ENCODE measurements around the gene HOTAIR.

HOTAIR gene

DNA sequence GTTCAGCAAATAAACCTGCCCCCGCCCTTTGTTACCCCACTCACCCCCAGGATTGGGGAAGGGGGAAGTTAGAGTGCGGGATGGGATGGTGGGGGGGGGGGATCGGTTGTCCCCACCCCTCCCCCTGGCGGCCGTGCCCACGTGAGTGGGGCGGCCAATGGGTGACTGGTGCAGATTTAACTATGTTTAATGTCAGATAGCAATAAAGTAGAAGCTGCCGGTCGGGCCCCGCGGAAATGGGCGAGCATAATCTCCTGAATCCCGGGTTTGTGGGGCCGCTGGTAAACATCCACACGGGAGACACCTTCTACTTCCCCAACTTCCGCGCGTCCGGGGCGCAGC is 20.1 kb downstream of the HOTAIR start, which contains the start of gene HOXC12:
HOXC12 (plus strand) TSS at position 210 of the 342 bp plus-strand sequence; CDS start at position 237, 27 bp downstream.
- Histone ChIP-seq H3K27ac (peak within 1 kb of the TSS in 3 of 21 experiments; percentile 8 to 28 (median 11)), H3K4me3 (peak within 1 kb of the TSS in 3 of 7 experiments; percentile 2 to 19 (median 12))

DNA sequence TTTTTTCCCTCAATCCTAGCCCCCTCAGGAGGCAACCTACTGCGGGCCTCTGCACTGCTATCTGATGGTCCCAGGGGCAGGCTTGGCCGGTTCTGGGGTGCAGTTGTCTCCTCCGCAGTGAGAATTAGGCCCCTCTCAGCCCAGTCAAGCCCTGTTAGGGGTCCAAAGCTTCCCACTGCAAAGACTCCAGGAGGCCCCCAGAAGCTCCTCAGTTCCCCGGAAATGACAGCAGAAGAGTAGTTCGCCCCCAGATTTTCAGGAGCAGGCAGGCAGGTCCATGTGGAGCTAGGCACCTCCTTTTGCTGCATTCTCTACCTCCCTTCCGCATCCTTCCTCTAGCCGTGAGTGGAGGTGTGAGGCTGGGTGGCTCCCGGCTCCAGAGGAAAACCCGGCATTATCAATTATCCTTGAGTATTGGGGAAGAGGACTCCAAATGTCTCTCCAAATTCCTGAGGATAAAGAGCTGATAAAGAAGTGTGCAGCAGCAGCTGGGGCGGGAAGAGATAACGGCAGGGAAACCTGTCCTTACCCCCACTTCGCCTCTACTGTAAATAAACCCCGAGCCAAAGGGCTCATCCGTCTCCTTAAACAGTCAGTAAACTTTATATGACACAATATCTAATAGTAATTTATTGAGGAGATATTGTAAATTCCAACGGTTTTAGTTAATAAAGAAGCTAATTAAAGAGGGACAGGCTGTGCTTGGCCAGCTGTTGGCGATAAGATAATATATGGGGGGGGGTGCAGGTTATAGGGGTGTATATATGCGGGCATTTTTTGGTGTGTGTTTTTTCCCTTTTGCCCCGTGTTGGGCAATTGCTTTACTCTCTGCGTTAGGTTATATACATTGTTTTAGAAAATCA is 20.7 kb downstream of the HOTAIR start:
- no peak overlapping the region for H3K4me3 ChIP-seq

DNA sequence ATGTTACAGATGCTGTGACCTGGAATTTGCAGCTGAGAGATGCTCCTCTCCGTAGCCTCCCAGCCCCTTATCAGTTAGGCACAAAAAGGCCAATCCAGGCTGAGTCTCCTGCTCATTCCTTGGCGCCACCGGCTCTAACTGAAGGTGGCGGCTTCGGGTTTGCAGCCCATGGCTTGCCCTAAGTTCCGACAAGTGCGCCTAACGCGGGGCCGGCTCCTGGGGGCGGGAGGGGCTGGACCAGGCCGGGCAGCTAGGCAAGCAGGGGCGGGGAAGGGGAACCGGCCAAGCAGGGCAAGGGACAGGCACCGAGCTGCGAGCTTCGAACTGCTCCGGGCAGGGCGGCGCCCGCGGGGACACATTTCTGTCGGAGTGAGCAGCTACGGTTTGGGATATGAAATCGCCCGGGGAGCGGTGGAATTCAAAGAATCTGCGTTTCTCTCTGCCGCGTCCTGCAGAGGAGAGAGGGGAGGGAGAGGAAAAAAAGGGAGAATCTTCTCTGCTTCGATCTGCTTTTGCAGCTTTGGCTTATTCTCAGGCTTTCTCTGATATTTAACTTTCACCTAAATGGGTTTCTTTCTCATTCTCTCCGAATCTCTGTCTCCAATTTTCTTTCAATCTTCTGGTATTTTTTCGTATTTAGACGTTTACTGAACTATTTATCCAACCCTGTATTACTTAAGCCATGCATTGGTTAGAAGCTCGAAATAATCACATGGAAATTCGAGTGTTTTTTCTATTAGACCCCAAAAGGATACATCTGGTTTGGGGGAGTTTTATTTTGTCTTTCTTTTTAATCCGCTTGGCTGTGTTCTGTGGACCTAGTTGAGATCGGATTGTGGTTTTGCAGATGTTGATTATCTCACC is 21.7 kb downstream of the HOTAIR start:
- H3K4me3 ChIP-seq: no peak overlapping the region
- no peak overlapping the region for H3K27ac ChIP-seq

More for the DNA sequence above, 20.7 kb downstream of the HOTAIR start:
- H3K27ac ChIP-seq: no peak overlapping the region

DNA sequence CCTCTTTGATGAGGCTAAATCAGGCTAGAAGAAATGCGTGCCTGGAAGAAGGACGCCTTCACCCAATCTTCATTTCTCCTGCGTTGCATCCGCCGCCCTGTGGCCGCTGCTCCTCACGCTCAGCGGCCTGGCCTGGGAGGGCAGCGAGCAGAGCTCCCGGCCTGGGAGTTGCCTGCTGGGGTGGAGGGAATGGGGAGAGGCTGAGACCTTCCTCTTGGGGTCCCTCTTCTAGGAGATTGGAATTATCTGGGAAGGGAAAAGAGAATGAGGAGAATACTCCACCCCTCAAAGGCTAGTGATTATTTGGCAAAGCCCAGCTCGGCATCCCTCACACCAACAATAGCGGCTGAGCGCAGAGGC is 22.4 kb downstream of the HOTAIR start:
- Histone ChIP-seq H3K27ac (no peak overlapping the region), H3K4me3 (no peak overlapping the region)

DNA sequence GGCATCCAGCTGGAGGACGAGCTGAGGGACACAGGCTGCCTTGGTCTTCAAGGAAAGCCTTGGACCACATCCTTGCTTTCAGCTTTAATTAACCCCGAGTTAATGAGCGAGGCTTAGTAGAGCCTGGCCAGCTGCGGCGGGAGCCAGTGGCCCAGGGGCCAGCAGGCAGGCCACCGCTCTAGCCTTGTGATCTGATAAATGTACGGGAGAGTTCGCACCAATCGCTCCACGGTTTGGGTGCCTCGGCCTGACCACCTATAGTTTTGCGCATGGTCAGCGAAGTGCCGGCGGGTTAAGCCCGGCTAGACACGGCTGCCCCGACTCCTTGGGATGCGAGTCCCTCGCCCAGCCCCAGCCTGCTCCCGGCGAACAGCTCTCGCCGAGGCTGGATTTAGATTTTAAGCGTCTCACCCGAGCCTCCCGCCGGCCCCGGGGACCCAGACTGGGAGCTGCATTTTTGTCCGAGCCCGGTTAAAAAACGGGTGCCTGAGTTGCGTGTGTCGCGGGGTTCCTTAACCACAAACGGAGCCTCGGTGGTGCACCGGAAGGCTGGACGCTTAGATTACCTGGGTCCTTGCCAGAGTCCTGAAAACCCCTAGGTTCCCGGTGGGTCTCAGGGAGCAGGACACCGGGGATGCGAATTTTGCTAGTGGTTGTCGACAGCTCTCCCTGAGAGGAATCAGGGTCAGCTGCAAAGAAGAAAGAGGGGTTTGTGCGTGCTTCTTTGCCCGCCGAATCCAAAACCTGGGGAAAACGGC is 23.0 kb downstream of the HOTAIR start:
- no peak overlapping the region for H3K4me3 ChIP-seq
- H3K27ac ChIP-seq: no peak overlapping the region

DNA sequence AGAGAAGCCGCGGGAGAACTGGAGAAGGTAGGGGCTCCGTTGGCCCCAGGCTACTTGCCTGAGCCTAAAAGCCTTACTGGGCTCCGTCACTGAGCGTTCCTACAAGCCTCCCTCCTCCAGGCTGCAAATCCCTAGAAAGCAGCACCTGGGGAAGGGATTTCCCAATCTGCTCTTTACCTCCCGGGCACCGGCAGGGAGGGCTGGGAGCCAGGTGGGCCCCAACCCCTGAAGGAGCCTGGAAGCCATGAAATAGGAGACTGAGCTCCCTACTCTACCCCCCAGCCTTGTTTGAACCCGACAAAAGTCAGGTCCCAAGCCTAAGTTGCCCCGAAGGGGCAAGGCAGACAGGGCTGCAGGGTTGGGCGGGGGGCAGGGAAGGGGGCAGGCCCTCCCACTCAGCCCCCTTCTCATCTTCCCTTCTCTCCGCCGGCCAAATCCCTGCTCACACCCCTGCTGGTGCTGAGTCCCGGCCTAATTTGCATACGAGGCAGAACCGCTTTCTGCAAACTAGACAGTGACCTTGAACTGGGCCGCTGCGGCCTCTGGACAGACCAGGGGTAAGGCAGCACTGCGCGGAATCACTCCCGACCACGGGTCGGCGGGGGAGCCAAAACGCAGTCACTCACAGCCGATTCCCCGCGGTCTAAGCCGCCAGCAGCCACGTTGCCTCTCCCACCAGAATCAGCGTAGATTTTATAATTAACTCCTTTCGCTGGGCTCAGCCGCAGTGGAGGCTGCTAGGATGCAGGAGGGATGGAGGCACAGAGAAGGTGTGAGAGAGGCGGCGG is 23.8 kb downstream of the HOTAIR start:
- H3K27ac ChIP-seq: no peak overlapping the region
- peak overlapping the region in 1 of 7 experiments; percentile 1 for H3K4me3 ChIP-seq

- Histone ChIP-seq H3K27ac (no peak overlapping the region), H3K4me3 (peak overlapping the region in 1 of 7 experiments; percentile 1)
These were observed 24.3 kb downstream of the HOTAIR start for GRCh38 chr12:53950437-53950773.

DNA sequence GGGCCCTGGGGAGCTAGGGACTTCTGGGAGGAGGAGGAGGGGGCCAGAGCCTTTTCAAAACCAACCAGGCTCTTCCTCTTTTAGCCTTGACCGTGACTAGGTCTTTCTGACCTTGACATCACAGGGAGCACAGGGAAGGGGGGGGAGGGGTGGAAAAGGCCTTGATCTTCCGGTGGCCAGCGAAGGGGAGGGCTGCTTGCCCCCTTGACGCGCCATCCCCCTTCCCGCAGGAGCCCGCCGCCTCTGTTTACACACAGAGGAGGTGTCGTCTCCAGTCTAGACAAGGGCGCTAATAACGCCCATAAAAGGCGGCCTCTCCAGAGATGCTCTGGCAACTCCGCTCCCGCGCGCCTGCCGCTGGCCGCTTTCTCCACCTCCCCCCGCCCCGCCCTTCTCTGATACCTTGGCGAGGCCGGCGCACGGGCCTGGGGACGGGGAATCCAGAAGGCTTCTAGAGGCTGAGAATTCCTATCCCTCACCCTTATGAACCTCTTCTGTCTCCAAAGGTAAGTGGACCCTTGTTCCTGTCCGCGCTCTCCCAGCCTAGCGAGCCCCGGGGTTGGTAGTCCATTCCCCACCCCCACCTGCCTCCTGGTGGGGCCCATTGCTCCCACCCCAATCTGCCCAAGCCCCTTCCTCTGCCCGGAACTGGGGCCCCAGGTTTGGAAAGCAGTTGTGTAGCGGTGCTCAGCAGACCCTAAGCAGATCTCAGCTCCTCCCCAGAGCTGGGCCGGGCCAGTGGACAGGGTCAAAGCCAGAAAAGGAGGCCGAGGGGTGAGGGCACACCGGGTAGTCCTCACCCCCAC is 24.9 kb downstream of the HOTAIR start:
- Histone ChIP-seq H3K27ac (no peak overlapping the region), H3K4me3 (no peak overlapping the region)

DNA sequence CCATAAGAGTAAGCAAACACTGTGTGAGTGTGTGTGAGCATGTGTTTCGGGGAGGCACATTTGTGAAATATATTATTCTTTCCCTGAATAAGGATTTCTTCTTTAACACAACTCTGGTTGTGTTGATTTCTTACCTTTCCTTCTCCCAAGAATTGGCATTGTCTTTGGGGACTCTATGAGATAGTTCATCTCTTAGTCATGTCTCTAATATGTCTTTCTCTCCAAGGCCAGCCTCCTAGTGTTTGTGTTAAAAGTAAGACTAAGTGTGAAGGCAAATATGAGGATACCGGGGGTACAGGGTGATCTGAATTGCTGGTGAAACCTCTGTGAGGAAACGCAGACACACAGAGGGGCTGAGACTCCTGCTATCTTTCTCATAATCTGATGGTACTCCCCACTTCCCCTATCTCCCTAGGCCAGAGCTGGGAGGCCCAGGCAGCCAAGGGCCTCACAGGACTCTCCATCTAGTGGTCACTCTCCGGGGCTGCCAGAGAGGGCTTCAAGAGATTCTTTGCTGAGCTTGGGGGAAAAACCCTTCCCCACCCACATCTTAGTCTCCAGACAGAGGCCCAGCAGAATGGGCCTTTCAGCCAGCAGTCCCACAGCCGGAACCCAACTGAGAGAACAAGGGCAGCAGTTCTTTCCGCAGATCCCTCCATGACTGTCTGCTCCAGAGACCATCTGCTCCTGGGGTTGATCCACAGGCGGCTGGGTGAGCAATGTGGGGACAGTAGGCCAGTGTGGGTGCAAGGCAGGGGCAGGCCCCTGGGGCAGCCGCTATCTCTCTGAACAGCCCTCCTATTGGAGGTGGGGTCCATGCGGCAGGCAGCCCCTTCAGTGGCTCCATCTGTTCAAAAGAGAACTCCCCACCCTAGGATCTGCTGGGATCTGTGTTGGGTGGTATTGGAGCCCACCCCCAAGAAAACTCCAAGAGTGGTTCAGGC is 25.8 kb downstream of the HOTAIR start:
- Histone ChIP-seq H3K27ac (no peak overlapping the region), H3K4me3 (no peak overlapping the region)

GRCh38 chr12:53947743-53948142 is 27.0 kb downstream of the HOTAIR start:
- no peak overlapping the region for H3K4me3 ChIP-seq
- H3K27ac ChIP-seq: no peak overlapping the region

GRCh38 chr12:53944907-53945847 is 29.6 kb downstream of the HOTAIR start:
- H3K27ac ChIP-seq: no peak overlapping the region
- H3K4me3 ChIP-seq: no peak overlapping the region

GRCh38 chr12:53944209-53944608 is 30.5 kb downstream of the HOTAIR start:
- H3K4me3 ChIP-seq: no peak overlapping the region
- no peak overlapping the region for H3K27ac ChIP-seq

DNA sequence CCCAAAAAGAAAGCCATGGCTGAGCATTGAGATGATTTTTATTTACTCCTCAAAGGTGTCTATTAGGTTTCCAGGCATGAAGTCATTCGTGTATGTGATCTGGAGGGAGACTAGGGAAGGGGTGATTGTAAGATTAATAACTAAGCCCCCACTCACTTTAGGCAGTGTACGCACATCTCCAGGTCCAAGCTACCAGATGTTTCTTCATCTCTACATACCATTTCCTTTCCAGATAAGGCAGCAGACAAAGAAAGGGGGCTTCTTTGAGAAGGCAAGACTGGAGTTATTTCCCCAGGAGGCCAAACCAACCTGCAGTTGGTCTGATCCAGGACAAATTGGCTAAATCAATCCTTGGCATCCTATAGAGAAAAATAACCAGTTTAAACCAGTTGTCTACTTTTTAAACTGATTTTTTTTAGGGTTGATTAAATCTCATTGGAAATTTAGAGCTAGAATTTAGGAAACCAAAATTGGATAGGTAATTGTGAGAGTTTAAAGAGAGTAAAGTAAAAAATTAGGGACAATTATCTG is 32.2 kb downstream of the HOTAIR start:
- no peak overlapping the region for H3K4me3 ChIP-seq

DNA sequence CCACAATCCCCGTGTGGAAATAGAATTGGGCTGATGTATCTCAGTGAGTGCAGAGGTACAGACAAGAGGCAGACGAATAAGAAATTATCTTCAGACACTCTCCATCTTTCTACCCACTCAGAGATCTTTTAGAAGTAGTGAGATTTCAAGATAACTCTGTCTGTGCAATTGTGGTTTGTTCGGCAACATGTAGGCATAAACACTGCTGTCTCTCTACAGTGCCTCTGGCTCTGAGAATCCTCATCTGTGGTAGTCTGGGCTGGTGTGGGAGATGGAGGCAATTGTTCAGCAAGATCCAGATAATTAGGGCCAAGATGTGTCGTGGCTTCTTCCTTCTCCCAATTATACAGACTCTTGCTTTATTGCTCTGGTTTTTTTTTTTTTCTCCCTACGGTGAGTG is 33.0 kb downstream of the HOTAIR start:
- Histone ChIP-seq H3K4me3 (peak overlapping the region in 1 of 7 experiments; percentile 39), H3K27ac (no peak overlapping the region)

More for the DNA sequence above, 32.2 kb downstream of the HOTAIR start:
- no peak overlapping the region for H3K27ac ChIP-seq

DNA sequence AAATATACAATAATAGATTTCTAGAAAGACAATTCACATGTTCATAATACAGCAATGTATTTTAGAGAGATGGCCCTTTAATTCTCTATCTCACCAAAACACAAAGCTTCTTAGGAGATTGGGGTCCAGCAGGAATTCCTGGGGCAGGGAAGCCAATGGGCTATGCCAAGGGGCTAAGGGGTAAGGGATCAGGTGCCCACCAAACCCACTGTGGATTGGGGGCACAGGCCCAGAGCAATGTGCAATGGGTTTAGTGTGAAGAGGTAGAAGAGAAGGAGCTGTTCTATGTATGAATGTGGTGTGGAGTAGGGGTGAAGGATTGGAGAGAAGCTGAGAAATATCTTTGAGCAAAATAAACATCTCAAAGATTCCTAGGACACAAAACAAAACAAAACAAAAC is 33.6 kb downstream of the HOTAIR start:
- Histone ChIP-seq H3K27ac (peak overlapping the region in 1 of 21 experiments; percentile 42), H3K4me3 (peak overlapping the region in 1 of 7 experiments; percentile 39)

GRCh38 chr12:53940443-53941014 is 34.2 kb downstream of the HOTAIR start:
- peak overlapping the region in 8 of 21 experiments; percentile 36 to 87 (median 73) for H3K27ac ChIP-seq
- H3K4me3 ChIP-seq: peak overlapping the region; percentile 33 to 58 (median 40)
